Panc1 (cell line): ENCODE results near the gene IFFO2.

Experiments used
- POLR2AphosphoS5 ChIP-seq: IDR thresholded peaks from 2 replicates; pipeline ENCODE4 v1.6.1; 2012; ENCODE audit warnings: mild to moderate bottlenecking, low read depth, low read length, moderate library complexity
- REST ChIP-seq, 2 experiments: IDR thresholded peaks; 2 replicates each; pipeline ENCODE4 v1.6.1; 2011 to 2012; ENCODE audit warnings: low read depth in 2 of 2, control low read depth in 1 of 2, low read length in 1 of 2, mild to moderate bottlenecking in 1 of 2, moderate library complexity in 1 of 2; ENCODE audit not compliant: insufficient read depth in 1 of 2
- SIN3A ChIP-seq: IDR thresholded peaks from 2 replicates; pipeline ENCODE4 v1.6.1; 2012; ENCODE audit warnings: low read depth, mild to moderate bottlenecking, low read length, moderate library complexity, borderline replicate concordance; ENCODE audit not compliant: insufficient read depth
- TF ChIP-seq, protein P1 (sequence below): fragments of 450-650 bp; IDR thresholded peaks from 2 replicates; pipeline ENCODE4 v1.5.1; 2017; ENCODE audit warnings: mild to moderate bottlenecking

DNA sequence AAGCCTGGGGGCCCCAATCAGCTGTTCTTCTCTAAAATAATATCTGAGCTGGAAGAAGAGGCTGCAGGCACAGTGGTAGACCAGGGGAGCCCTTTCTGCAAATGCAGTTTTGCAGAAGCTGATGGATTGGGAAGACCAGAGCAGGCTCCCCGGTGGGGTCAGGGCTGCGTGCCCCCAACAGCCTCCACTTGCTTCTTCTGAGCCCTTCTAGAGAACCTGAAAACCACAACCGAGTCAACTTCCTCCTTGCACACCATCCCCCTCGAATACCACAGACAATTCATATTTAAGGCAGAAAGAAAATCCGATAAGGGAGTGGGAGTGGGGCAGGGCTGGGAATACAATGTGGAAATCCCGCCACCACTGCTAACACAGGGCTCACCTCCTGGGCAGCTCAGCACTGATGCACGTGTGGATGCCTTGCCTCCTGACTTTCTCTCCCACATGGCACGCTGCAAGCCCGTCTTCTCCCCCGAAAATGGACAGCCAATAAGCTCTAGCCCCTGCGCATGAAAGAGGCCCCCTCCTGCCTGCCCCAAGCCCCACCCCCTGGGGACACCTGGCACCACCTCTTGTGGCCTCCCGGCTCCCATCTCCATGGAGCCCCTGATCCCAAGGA is 28.7 kb downstream of the IFFO2 start:
- TF ChIP-seq, protein P1, sequence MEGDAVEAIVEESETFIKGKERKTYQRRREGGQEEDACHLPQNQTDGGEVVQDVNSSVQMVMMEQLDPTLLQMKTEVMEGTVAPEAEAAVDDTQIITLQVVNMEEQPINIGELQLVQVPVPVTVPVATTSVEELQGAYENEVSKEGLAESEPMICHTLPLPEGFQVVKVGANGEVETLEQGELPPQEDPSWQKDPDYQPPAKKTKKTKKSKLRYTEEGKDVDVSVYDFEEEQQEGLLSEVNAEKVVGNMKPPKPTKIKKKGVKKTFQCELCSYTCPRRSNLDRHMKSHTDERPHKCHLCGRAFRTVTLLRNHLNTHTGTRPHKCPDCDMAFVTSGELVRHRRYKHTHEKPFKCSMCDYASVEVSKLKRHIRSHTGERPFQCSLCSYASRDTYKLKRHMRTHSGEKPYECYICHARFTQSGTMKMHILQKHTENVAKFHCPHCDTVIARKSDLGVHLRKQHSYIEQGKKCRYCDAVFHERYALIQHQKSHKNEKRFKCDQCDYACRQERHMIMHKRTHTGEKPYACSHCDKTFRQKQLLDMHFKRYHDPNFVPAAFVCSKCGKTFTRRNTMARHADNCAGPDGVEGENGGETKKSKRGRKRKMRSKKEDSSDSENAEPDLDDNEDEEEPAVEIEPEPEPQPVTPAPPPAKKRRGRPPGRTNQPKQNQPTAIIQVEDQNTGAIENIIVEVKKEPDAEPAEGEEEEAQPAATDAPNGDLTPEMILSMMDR, result no peak
- no peak for TF ChIP-seq POLR2AphosphoS5
- no peak for TF ChIP-seq REST (IDR thresholded peaks at IDR 0.05; ENCODE audit: insufficient read depth in 1 of 2, low read depth in 2 of 2, low read length in 1 of 2)
- no peak for TF ChIP-seq SIN3A
